Measurements from ENCODE around the gene SDHA. TPM values are rescaled to one million over a fixed set of nuclear protein-coding genes. Genes with fewer than 3 reads are reported as not detected.

SDHA gene
- total and polyA plus RNA-seq, 2 donors (not counting 1 experiment from before 2014, with no cell fraction given), result 77.2 to 137 TPM

DNA sequence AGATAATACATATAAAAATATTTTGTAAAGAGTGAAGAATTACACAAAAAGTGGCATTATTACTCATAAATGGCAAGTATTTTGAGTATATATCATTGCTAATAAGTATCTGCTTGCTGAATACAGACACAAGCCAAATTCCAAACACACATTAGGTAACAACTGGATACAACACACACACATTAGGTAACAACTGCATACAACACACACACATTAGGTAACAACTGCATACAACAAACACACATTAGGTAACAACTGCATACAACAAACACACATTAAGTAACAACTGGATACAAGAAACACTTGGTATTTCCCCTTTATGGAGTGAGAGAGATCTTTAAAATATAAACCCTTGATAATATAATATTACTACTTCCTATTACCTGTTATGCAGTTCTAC is 13.7 kb upstream of the SDHA start:
- intact Hi-C loops (cut with micrococcal nuclease), result no loop called here
- ATAC-seq (ENCODE audit: low read depth) (no peak), DNase-seq (no peak)
- Mint-ChIP-seq H3K27me3 (no peaks in the 10 kb centered on the region), H3K9me3 (ENCODE audit: insufficient read depth) (no peaks in the 10 kb centered on the region), H3K27ac (no peak overlapping the region), H3K4me1 (peaks cover 15% of the 10 kb centered on the region), H3K4me3 (no peak overlapping the region)
- no peak overlapping the region for H3K4me3 ChIP-seq (ENCODE audit: control extremely low read depth in 1 of 5, extremely low read depth in 1 of 5, insufficient read depth in 1 of 5, low read depth in 2 of 5, low read length in 4 of 5)
- H3K4me1 ChIP-seq (ENCODE audit: control insufficient read depth in 2 of 2, insufficient read depth in 2 of 2, low read length in 2 of 2), result peaks cover 0 to 6% of the 10 kb centered on the region in 2 donors
- no peaks in the 10 kb centered on the region for H3K9me3 ChIP-seq (ENCODE audit: control extremely low read depth in 1 of 3, control insufficient read depth in 2 of 3, insufficient read depth in 1 of 3, low read length in 2 of 3)
- H3K27me3 ChIP-seq (replicated peaks in 1 of 4; ENCODE audit: control extremely low read depth in 1 of 4, control insufficient read depth in 3 of 4, insufficient read depth in 4 of 4, low read length in 3 of 4), result no peaks in the 10 kb centered on the region
- POLR2A ChIA-PET, result no interaction called here
- H3K36me3 ChIP-seq (replicated peaks in 1 of 2; ENCODE audit: control extremely low read depth in 1 of 2, control insufficient read depth in 1 of 2, extremely low read depth in 1 of 2, insufficient read depth in 2 of 2, low read length in 1 of 2), result peaks cover 1 to 49% of the 10 kb centered on the region in 2 experiments
- CTCF ChIA-PET, result no interaction called here
- H3K79me2 ChIP-seq (ENCODE audit: control insufficient read depth, insufficient read depth, low read length), result peaks cover 8% of the 10 kb centered on the region
- TF ChIP-seq, protein P1, sequence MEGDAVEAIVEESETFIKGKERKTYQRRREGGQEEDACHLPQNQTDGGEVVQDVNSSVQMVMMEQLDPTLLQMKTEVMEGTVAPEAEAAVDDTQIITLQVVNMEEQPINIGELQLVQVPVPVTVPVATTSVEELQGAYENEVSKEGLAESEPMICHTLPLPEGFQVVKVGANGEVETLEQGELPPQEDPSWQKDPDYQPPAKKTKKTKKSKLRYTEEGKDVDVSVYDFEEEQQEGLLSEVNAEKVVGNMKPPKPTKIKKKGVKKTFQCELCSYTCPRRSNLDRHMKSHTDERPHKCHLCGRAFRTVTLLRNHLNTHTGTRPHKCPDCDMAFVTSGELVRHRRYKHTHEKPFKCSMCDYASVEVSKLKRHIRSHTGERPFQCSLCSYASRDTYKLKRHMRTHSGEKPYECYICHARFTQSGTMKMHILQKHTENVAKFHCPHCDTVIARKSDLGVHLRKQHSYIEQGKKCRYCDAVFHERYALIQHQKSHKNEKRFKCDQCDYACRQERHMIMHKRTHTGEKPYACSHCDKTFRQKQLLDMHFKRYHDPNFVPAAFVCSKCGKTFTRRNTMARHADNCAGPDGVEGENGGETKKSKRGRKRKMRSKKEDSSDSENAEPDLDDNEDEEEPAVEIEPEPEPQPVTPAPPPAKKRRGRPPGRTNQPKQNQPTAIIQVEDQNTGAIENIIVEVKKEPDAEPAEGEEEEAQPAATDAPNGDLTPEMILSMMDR (IDR thresholded peaks at IDR 0.05), result no peak
- TF ChIP-seq EZH2 (IDR thresholded peaks at IDR 0.05; ENCODE audit: borderline replicate concordance, insufficient read depth, low read depth, low read length, poor library complexity, severe bottlenecking), result no peak
- no peak overlapping the region for H3K9ac ChIP-seq (ENCODE audit: low read length)
- peaks cover 42% of the 10 kb centered on the region for H4K20me1 ChIP-seq (ENCODE audit: control insufficient read depth, insufficient read depth, low read length, poor library complexity, severe bottlenecking)
- no peak overlapping the region for H2AFZ ChIP-seq (ENCODE audit: insufficient read depth, low read depth, low read length, poor library complexity, severe bottlenecking)
- no peak overlapping the region for H3K27ac ChIP-seq (ENCODE audit: low read length in 2 of 2)
- no peak overlapping the region for H3K4me2 ChIP-seq (replicated peaks; ENCODE audit: low read depth, low read length, poor library complexity, severe bottlenecking)

DNA sequence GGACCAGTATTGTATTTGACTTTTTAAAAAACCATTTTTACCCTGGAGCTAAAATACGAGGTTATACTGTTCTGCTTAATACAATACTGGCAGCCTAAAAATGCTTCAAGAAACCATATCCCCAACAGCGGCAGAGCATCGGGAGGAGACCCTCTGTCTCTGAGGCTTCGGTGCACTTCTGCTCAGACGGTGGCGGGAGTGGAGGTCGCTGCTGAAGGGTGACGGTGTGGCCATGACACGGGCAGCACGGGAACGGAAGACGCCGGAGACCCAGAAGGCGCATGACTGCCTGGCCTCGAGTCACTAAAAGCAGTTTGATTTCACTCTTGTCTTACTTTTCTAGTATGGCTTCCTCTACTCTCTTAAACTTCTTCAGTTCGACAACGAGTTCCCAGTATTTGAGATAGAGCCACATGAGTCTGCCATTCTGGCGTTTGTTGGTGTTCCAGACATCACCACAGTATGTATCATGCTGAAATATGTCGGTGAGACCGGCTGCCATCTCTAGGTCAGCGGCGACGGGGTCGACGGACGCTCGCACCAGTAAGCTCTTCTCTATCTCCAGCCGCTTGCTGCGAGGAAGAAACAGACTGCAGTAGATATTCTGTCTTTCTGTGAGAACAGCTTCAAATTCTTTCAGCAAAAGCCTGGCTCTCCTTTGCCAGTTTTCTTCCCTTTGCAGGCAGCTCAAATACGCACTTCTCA is 13.0 kb upstream of the SDHA start:
- TF ChIP-seq, protein P1 (IDR thresholded peaks at IDR 0.05), result no peak
- no peak for TF ChIP-seq EZH2 (IDR thresholded peaks at IDR 0.05; ENCODE audit: borderline replicate concordance, insufficient read depth, low read depth, low read length, poor library complexity, severe bottlenecking)

More for the DNA sequence above, 13.0 kb upstream of the SDHA start:
- Mint-ChIP-seq H3K4me1 (peaks cover 22% of the 10 kb centered on the region), H3K27me3 (no peaks in the 10 kb centered on the region), H3K4me3 (no peak overlapping the region), H3K9me3 (ENCODE audit: insufficient read depth) (no peaks in the 10 kb centered on the region), H3K27ac (no peak overlapping the region)
- Histone ChIP-seq H2AFZ (ENCODE audit: insufficient read depth, low read depth, low read length, poor library complexity, severe bottlenecking) (no peak overlapping the region), H3K79me2 (ENCODE audit: control insufficient read depth, insufficient read depth, low read length) (peaks cover 15% of the 10 kb centered on the region), H3K36me3 (replicated peaks in 1 of 2; ENCODE audit: control extremely low read depth in 1 of 2, control insufficient read depth in 1 of 2, extremely low read depth in 1 of 2, insufficient read depth in 2 of 2, low read length in 1 of 2) (peaks cover 1 to 49% of the 10 kb centered on the region in 2 experiments), H3K27ac (ENCODE audit: low read length in 2 of 2) (no peak overlapping the region), H3K4me2 (replicated peaks; ENCODE audit: low read depth, low read length, poor library complexity, severe bottlenecking) (no peak overlapping the region), H4K20me1 (ENCODE audit: control insufficient read depth, insufficient read depth, low read length, poor library complexity, severe bottlenecking) (peaks cover 45% of the 10 kb centered on the region), H3K9me3 (ENCODE audit: control extremely low read depth in 1 of 3, control insufficient read depth in 2 of 3, insufficient read depth in 1 of 3, low read length in 2 of 3) (no peaks in the 10 kb centered on the region), H3K27me3 (replicated peaks in 1 of 4; ENCODE audit: control extremely low read depth in 1 of 4, control insufficient read depth in 3 of 4, insufficient read depth in 4 of 4, low read length in 3 of 4) (no peaks in the 10 kb centered on the region), H3K4me3 (ENCODE audit: control extremely low read depth in 1 of 5, extremely low read depth in 1 of 5, insufficient read depth in 1 of 5, low read depth in 2 of 5, low read length in 4 of 5) (no peak overlapping the region), H3K9ac (ENCODE audit: low read length) (no peak overlapping the region), H3K4me1 (ENCODE audit: control insufficient read depth in 2 of 2, insufficient read depth in 2 of 2, low read length in 2 of 2) (peaks cover 0 to 6% of the 10 kb centered on the region in 2 donors)
- no peak for DNase-seq
- POLR2A ChIA-PET, result no interaction called here
- CTCF ChIA-PET, result no interaction called here
- 96% methylated on average over 26 of the region's 30 CpGs for WGBS (ENCODE audit: insufficient coverage)
- intact Hi-C loops (cut with micrococcal nuclease), result no loop called here
- no peak for ATAC-seq (ENCODE audit: low read depth)

All from B cell (primary cell).